H1 (cell line): Measurements from ENCODE around the gene CDH1. TPM values are rescaled to one million over a fixed set of nuclear protein-coding genes. Genes with fewer than 3 reads are reported as not detected.
A peak's percentile ranks its signal among the peaks of the same experiment; 100 is the strongest.

Experiments used
- CTCF ChIA-PET: fragments of 300-600 bp; sonication (Branson Sonifier 250); formaldehyde crosslinking; loops from one replicate; lab custom pipeline; 2021; ENCODE audit not compliant: partially characterized antibody; lab: Charles Lee
- POLR2A ChIA-PET: fragments of 300-600 bp; sonication (Branson Sonifier 250); formaldehyde crosslinking; loops from one replicate; lab custom pipeline; 2021; ENCODE audit warnings: inconsistent platforms; ENCODE audit not compliant: partially characterized antibody; lab: Charles Lee
- DNase-seq, 2 experiments: peaks; one replicate each; pipeline versions ENCODE4 v3.0.0 to v3.0.0-alpha.2; 2010 to 2022; ENCODE audit warnings: low spot score in 2 of 2, low read depth in 1 of 2, mixed read lengths in 1 of 2
- FAIRE-seq: peaks from 2 replicates; lab custom pipeline; 2011; peaks lifted over from hg19 to GRCh38; lab: Jason Lieb, UNC
- H2AFZ ChIP-seq: 2 replicates; pipeline ENCODE4 v1.8.1; 2012; ENCODE audit warnings: low read length, inconsistent platforms
- H2AK5ac ChIP-seq: 2 replicates; pipeline ENCODE4 v1.6.1; 2013; ENCODE audit warnings: low read depth, low read length
- H2BK120ac ChIP-seq: replicated peaks from 2 replicates; pipeline ENCODE3; 2013; ENCODE audit warnings: low read depth, low read length, inconsistent platforms
- H2BK12ac ChIP-seq: 2 replicates; pipeline ENCODE4 v1.6.1; 2013; ENCODE audit warnings: low read depth, low read length
- H2BK15ac ChIP-seq: 2 replicates; pipeline ENCODE4 v1.6.1; 2013; ENCODE audit warnings: low read length
- H2BK20ac ChIP-seq: 2 replicates; pipeline ENCODE4 v1.6.1; 2013; ENCODE audit warnings: low read length
- H2BK5ac ChIP-seq: 2 replicates; pipeline ENCODE4 v1.6.1; 2013; ENCODE audit warnings: low read depth, low read length
- H3K14ac ChIP-seq: 2 replicates; pipeline ENCODE4 v1.6.1; 2013; ENCODE audit warnings: inconsistent platforms; ENCODE audit not compliant: insufficient read length
- H3K18ac ChIP-seq: 2 replicates; pipeline ENCODE4 v1.6.1; 2013; ENCODE audit warnings: low read length; ENCODE audit errors: extremely low read depth
- H3K23ac ChIP-seq: 2 replicates; pipeline ENCODE4 v1.6.1; 2013; ENCODE audit warnings: inconsistent platforms; ENCODE audit not compliant: insufficient read length
- H3K23me2 ChIP-seq: 2 replicates; pipeline ENCODE4 v1.6.1; 2013; ENCODE audit warnings: low read depth, low read length
- H3K27ac ChIP-seq: 2 replicates; pipeline ENCODE4 v1.6.1; 2011; ENCODE audit warnings: low read depth, low read length, inconsistent platforms
- H3K27me3 ChIP-seq, 4 experiments: replicated peaks in 1 of 4; 1 replicate in 1 of 4; 2 replicates in 3 of 4; pipeline versions ENCODE4 v1.6.1 to v1.8.1; 2011 to 2013; ENCODE audit warnings: low read length in 3 of 4, mild to moderate bottlenecking in 3 of 4, inconsistent platforms in 2 of 4, mixed read lengths in 2 of 4, moderate library complexity in 1 of 4; ENCODE audit not compliant: control insufficient read depth in 3 of 4, insufficient read depth in 3 of 4; ENCODE audit errors: extremely low read depth in 1 of 4
- H3K36me3 ChIP-seq, 4 experiments: 2 replicates each; pipeline versions ENCODE4 v1.6.1 to v1.8.1; 2011 to 2013; ENCODE audit warnings: mild to moderate bottlenecking in 4 of 4, low read length in 3 of 4, moderate library complexity in 2 of 4, control low read depth in 1 of 4, inconsistent platforms in 1 of 4; ENCODE audit not compliant: insufficient read depth in 4 of 4, control insufficient read depth in 2 of 4
- H3K4ac ChIP-seq: replicated peaks from 2 replicates; pipeline ENCODE3; 2013; ENCODE audit warnings: low read length, low read depth, mixed read lengths, inconsistent platforms; ENCODE audit not compliant: insufficient read length
- H3K4me1 ChIP-seq, 4 experiments: replicated peaks in 1 of 4; 1 replicate in 1 of 4; 2 replicates in 3 of 4; pipeline versions ENCODE4 v1.6.1 to v1.8.1; 2011 to 2013; ENCODE audit warnings: low read length in 3 of 4, inconsistent platforms in 2 of 4, mixed read lengths in 1 of 4; ENCODE audit not compliant: insufficient read depth in 4 of 4, control insufficient read depth in 3 of 4
- H3K4me2 ChIP-seq, 2 experiments: 2 replicates each; pipeline versions ENCODE4 v1.6.1 to v1.8.1; 2011 to 2013; ENCODE audit warnings: low read depth in 2 of 2, low read length in 2 of 2, control low read depth in 1 of 2, inconsistent platforms in 1 of 2, mild to moderate bottlenecking in 1 of 2; ENCODE audit not compliant: insufficient read depth in 1 of 2
- H3K4me3 ChIP-seq, 4 experiments: fragments of 200-600, 300-600 bp in 1 of 4; sonication (generic), shearing (Covaris generic), sonication (Bioruptor Twin) in 1 of 4; 2 replicates each; pipeline versions ENCODE4 v1.5.1 to v1.8.1; 2011 to 2016; ENCODE audit warnings: low read length in 4 of 4, low read depth in 3 of 4, control low read depth in 2 of 4, inconsistent platforms in 2 of 4, mild to moderate bottlenecking in 2 of 4, mixed read lengths in 1 of 4, moderate library complexity in 1 of 4; ENCODE audit not compliant: insufficient read depth in 2 of 4; ENCODE audit errors: extremely low read depth in 1 of 4
- H3K56ac ChIP-seq: replicated peaks from 2 replicates; pipeline ENCODE3; 2013; ENCODE audit warnings: low read depth, mild to moderate bottlenecking, mixed read lengths, low read length, inconsistent platforms; ENCODE audit not compliant: insufficient read length
- H3K79me1 ChIP-seq: 2 replicates; pipeline ENCODE4 v1.6.1; 2013; ENCODE audit warnings: low read depth, low read length, control low read depth
- H3K79me2 ChIP-seq, 2 experiments: 2 replicates each; pipeline versions ENCODE4 v1.6.1 to v1.8.1; 2012 to 2013; ENCODE audit warnings: low read length in 2 of 2, mild to moderate bottlenecking in 2 of 2, inconsistent platforms in 1 of 2; ENCODE audit not compliant: insufficient read depth in 2 of 2, control insufficient read depth in 1 of 2
- H3K9ac ChIP-seq, 4 experiments: replicated peaks in 1 of 4; 1 replicate in 1 of 4; 2 replicates in 3 of 4; pipeline versions ENCODE4 v1.6.1 to v1.8.1; 2011 to 2013; ENCODE audit warnings: low read depth in 3 of 4, low read length in 3 of 4, control low read depth in 2 of 4, mild to moderate bottlenecking in 2 of 4, moderate library complexity in 2 of 4, inconsistent platforms in 1 of 4; ENCODE audit errors: extremely low read depth in 1 of 4
- H3K9me3 ChIP-seq, 2 experiments: 2 replicates each; pipeline versions ENCODE4 v1.6.1 to v1.8.1; 2012 to 2013; ENCODE audit warnings: mild to moderate bottlenecking in 2 of 2, moderate library complexity in 2 of 2, control low read depth in 1 of 2, inconsistent platforms in 1 of 2, low read depth in 1 of 2, low read length in 1 of 2, mixed read lengths in 1 of 2; ENCODE audit not compliant: insufficient read depth in 2 of 2
- H4K20me1 ChIP-seq, 2 experiments: replicated peaks in 1 of 2; 2 replicates each; pipeline versions ENCODE3 to v1.8.1; 2011 to 2013; ENCODE audit warnings: inconsistent platforms in 2 of 2, low read length in 2 of 2, mild to moderate bottlenecking in 1 of 2; ENCODE audit not compliant: insufficient read depth in 2 of 2, control insufficient read depth in 1 of 2
- H4K5ac ChIP-seq: 2 replicates; pipeline ENCODE4 v1.6.1; 2013; ENCODE audit warnings: low read length, low read depth, mixed read lengths, inconsistent platforms; ENCODE audit not compliant: insufficient read length
- H4K8ac ChIP-seq: 2 replicates; pipeline ENCODE4 v1.8.0; 2013; ENCODE audit warnings: mild to moderate bottlenecking, moderate library complexity, low read length, inconsistent platforms; ENCODE audit not compliant: insufficient read depth; ENCODE audit errors: extremely low read depth
- H4K91ac ChIP-seq: replicated peaks from 2 replicates; pipeline ENCODE3; 2013; ENCODE audit warnings: low read length, mixed read lengths, inconsistent platforms; ENCODE audit not compliant: insufficient read length
- ATF2 ChIP-seq: IDR thresholded peaks from 2 replicates; pipeline ENCODE4 v1.6.1; 2012; ENCODE audit warnings: low read length, inconsistent platforms
- E2F6 ChIP-seq: IDR thresholded peaks from 2 replicates; pipeline ENCODE4 v1.6.1; 2012; ENCODE audit warnings: inconsistent platforms
- HDAC6 ChIP-seq: IDR thresholded peaks from one replicate; pipeline ENCODE4 v1.7.1; 2012; ENCODE audit warnings: low read depth, mild to moderate bottlenecking, inconsistent platforms, low read length, moderate library complexity
- KDM5A ChIP-seq: fragments of 200-600 bp; IDR thresholded peaks from 2 replicates; pipeline ENCODE4 v1.7.1; 2012; ENCODE audit warnings: mild to moderate bottlenecking, low read length, inconsistent platforms, mixed read lengths
- MAFK ChIP-seq: IDR thresholded peaks from 2 replicates; pipeline ENCODE4 v1.6.1; 2012; ENCODE audit warnings: low read depth, mild to moderate bottlenecking, improper control_type of control experiment, low read length
- POLR2A ChIP-seq, 2 experiments: IDR thresholded peaks; 1 replicate in 1 of 2; 2 replicates in 1 of 2; pipeline ENCODE4 v1.6.1; 2011; ENCODE audit warnings: low read depth in 2 of 2, low read length in 2 of 2, mild to moderate bottlenecking in 2 of 2; ENCODE audit errors: control extremely low read depth in 1 of 2
- SIRT6 ChIP-seq: IDR thresholded peaks from one replicate; pipeline ENCODE4 v1.7.1; 2012; ENCODE audit warnings: low read length, inconsistent platforms
- SP4 ChIP-seq: IDR thresholded peaks from 2 replicates; pipeline ENCODE4 v1.6.1; 2012; ENCODE audit warnings: low read length, inconsistent platforms
- SUZ12 ChIP-seq: fragments of 200-600 bp; sonication (generic); IDR thresholded peaks from 2 replicates; pipeline ENCODE4 v1.6.1; 2012; ENCODE audit warnings: mild to moderate bottlenecking, inconsistent platforms, low read length, moderate library complexity, mixed read lengths
- USF2 ChIP-seq: IDR thresholded peaks from 2 replicates; pipeline ENCODE4 v1.6.1; 2011; ENCODE audit warnings: low read length, improper control_type of control experiment
- ZNF274 ChIP-seq: IDR thresholded peaks from 2 replicates; pipeline ENCODE4 v1.7.0; 2012; ENCODE audit warnings: low read length, borderline replicate concordance; ENCODE audit errors: extremely low read depth
- WGBS, 2 experiments: shearing (Covaris generic) in 1 of 2; methylation state at CpG; one replicate each; pipeline versions ENCODE4 v1.1.6 to v1.1.7; 2013 to 2015; ENCODE audit warnings: low lambda C conversion rate in 2 of 2, mixed read lengths in 2 of 2, inconsistent platforms in 1 of 2, low coverage in 1 of 2, missing lambda C conversion rate in 1 of 2; ENCODE audit not compliant: insufficient replicate concordance in 2 of 2, insufficient coverage in 1 of 2, insufficient read length in 1 of 2; ENCODE audit errors: extremely low coverage in 1 of 2, missing lambda C conversion rate in 1 of 2; 5-methylcytosine and 5-hydroxymethylcytosine counted together
- polyA plus RNA-seq, 7 experiments: library from polyadenylated mRNA; depleted of rRNA in 3 of 7; stranded (reverse) in 5 of 7; unstranded in 2 of 7; fragments of >200 nt in 5 of 7; fragments of 200-250 nt in 2 of 7; gene quantifications; 1 replicate in 5 of 7; 2 replicates in 1 of 7; 4 replicates in 1 of 7; pipeline versions ENCODE4 v1.2.1 to v1.2.3, GENCODE V29; 2011 to 2013; ENCODE audit warnings: missing spikeins in 2 of 7, mixed read lengths in 2 of 7
- total RNA-seq: library from RNA; stranded (reverse); fragmentation: NEBNext Ultra II Directional; extraction: Animal tissue kit (Norgen Biotek cat#: 25700); gene quantifications from 2 replicates; pipeline ENCODE4 v1.2.1, GENCODE V29; 2021

CDH1 gene
- total and polyA plus RNA-seq, 2 of the 8 experiments (the other 6 are each of a cell fraction or from before 2014, with no cell fraction given): 133 to 265 TPM

- Histone ChIP-seq H3K9me3 (no peaks in the 10 kb centered on the region), H2BK20ac (no peak overlapping the region), H2AFZ (no peak overlapping the region), H2BK12ac (no peak overlapping the region), H3K27ac (no peak overlapping the region), H3K4me1 (peaks cover 0 to 6% (median 3%) of the 10 kb centered on the region in 4 experiments; a peak in 3 of 7 replicates), H3K4me2 (no peak overlapping the region), H4K20me1 (peaks cover 3 to 4% of the 10 kb centered on the region in 2 experiments), H3K9ac (no peak overlapping the region), H3K79me1 (no peaks in the 10 kb centered on the region), H3K23ac (no peak overlapping the region), H3K14ac (no peak overlapping the region), H2BK15ac (no peak overlapping the region), H3K4ac (no peak overlapping the region), H4K91ac (peak overlapping the region; percentile 8), H2BK5ac (no peak overlapping the region), H3K79me2 (peaks cover 0 to 23% of the 10 kb centered on the region in 2 experiments; a peak in 2 of 4 replicates), H3K4me3 (no peak overlapping the region), H3K56ac (no peak overlapping the region), H3K18ac (no peak overlapping the region), H2AK5ac (no peak overlapping the region), H3K23me2 (peaks cover 8% of the 10 kb centered on the region; the same call in 1 of the 2 replicates), H3K27me3 (no peaks in the 10 kb centered on the region), H4K8ac (no peak overlapping the region), H4K5ac (no peak overlapping the region), H3K36me3 (0 out of 8 replicates have a peak, but pooled peaks cover 0 to under 1% (median 0%) of the 10 kb centered on the region in 4 experiments), H2BK120ac (no peak overlapping the region)
- WGBS, 2 experiments: 94% methylated on average over 2 of the region's 2 CpGs; no CpG with 5 or more reads in 1 of the 2 experiments
- CTCF ChIA-PET: interaction anchor here (0.5 to 1.6 kb wide), 4 partner anchors 13 to 253 kb away, joined by 3 to 4 read pairs (median 3); no protein-coding TSS in a partner anchor
- FAIRE-seq: no peak
- DNase-seq: no peak
- POLR2A ChIA-PET: interaction anchor here (0.8 kb wide), 1 partner anchor 32 kb away, joined by 3 read pairs; no protein-coding TSS in a partner anchor
- TF ChIP-seq ZNF274: no peak
- TF ChIP-seq SUZ12: no peak
- TF ChIP-seq SP4: no peak
- no peak for TF ChIP-seq SIRT6
- no peak for TF ChIP-seq HDAC6
- TF ChIP-seq USF2: no peak
- TF ChIP-seq E2F6: no peak
- TF ChIP-seq KDM5A: no peak
- TF ChIP-seq ATF2: no peak
- TF ChIP-seq POLR2A (IDR thresholded peaks at IDR 0.05; ENCODE audit: control extremely low read depth in 1 of 2, low read depth in 2 of 2, low read length in 2 of 2): no peak
- TF ChIP-seq MAFK: no peak
These were observed 2.3 kb upstream of the CDH1 start for GRCh38 chr16:68734782-68735181.
